H4 (cell line): Measurements from ENCODE around the gene PANK1. TPM values are rescaled to one million over a fixed set of nuclear protein-coding genes. Genes with fewer than 3 reads are reported as not detected.

Experiments
- DNase-seq: peaks from one replicate; pipeline ENCODE4 v3.0.0-alpha.2; 2015; ENCODE audit warnings: low spot score
- total RNA-seq: library from RNA; depleted of rRNA; stranded (reverse); fragments of >200 nt; shearing (Covaris generic); gene quantifications from 2 replicates; pipeline ENCODE4 v1.2.3, GENCODE V29; 2014; rRNA removed

Gene PANK1
- 6.5 and 9.7 TPM in 2 replicates for total RNA-seq

DNA sequence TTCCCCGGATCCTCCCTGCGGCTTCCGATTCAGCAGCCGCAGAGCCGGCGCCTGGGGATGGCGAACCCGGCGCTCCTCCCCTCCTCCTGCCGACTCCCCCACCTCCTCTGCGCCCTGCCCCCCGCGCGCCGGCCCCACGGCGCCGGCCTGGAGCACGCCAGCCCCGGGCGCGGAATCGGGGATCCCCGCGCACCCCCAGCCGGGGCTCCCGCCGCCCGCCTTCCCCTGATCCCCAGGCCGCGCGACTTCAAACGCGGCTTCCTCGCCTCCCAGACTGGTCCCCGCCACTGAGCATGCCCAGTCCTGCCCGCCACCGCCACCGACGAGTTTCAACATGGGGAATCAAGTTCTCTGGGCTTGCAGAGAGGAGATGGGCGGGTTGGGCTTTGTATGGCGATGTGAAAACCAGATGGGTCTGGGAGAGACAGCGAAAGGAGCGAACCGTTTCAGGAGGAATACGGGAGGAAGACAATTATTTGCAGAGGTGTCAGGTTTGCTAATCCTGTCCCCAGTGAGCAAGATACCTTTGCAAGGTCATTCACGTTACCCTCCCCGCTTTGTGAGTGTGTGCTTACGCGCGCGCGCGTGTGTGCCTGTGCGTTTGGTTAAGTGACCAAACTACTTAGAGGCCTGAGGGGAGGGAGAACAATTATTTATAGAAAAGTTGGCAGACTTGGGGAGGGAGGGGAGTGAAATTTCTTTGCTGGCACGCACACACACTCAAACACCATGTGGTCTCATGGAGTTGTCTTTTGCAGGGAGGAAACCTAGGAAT lies at the start of gene PANK1:
TSS of gene PANK1 (minus strand) at position 276 of the 775 bp plus-strand sequence. CDS start 351 bp downstream, outside the sequence.
- DNase-seq: peak; percentile 69

DNA sequence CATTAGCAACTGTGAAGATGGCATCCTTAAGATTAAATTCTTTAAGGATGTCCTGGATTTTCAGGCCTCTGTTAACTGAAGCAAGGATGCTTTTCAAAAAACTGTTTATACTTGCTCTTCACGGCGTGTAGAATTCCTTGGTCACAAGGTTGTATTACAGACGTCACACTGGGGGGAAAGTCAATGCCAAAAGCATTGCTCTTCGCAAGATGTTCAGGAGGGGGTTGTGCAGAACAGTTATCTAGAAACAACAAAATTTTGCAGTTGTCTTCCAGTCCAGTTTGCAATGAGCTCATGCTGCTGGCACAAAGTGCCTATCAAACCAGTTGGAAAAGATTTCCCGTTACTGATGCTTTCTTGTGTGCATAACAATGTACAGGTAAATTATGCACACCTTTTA lies 48.1 kb upstream of the PANK1 start:
- DNase-seq: no peak

- DNase-seq: no peak
These were observed 47.4 kb upstream of the PANK1 start for GRCh38 chr10:89692416-89692815.

DNA sequence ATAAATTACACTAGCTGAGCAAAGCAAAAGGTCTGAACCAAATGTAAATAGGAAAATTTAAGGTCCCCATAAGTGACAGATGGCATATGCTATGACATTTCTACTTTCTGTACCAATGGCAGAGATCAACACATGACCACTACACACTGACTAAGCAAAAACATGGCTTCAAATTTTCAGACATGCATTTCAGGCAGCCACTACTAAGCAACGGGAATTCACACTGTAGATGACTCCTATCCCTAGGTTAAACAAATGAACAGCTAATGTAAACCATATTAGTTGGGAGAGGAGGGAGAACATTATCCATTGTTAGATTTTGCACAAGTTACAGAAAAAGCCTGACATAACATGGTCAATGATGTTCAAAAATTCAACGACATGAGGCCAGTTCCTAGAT lies 45.0 kb upstream of the PANK1 start:
- DNase-seq: no peak

DNA sequence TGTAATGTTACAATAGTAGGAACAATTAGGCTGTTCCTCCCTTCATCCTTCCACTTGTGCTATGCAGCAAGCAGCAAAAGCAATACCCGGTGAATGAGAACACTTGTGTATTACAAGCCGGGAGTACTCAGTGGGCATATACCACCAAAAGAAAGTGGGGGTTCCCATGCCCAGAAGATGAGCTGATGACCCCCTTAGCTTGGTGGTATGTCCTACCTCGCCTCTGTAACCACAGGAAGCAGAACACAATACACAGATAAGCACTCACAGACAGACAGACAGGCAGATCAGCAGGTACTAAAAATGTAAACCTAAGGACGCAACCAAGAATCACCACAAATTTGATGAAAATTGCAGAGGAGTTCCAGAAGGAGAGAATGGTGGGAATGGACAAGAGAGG lies 40.9 kb upstream of the PANK1 start:
- no peak for DNase-seq

GRCh38 chr10:89684604-89685003 lies 39.6 kb upstream of the PANK1 start:
- DNase-seq: no peak

DNA sequence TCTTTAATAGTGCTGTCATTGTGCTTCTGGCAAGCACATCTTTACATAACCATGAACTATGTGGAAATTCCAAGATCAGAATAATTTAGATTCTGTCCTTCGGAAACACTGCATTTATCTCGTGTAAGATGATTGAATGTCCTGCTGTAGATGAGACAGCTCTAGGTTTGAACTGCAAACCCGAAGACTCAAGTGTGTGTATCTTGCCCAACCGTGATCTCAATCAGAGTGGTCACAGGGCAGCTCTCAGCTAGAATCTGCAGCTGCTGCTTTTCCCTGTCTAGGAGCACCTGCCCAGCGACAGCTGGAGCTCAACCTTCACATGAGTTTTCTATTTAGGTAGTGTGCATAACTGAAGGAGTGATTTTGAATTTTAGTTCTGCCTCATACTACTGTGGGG lies 38.8 kb upstream of the PANK1 start:
- no peak for DNase-seq

DNA sequence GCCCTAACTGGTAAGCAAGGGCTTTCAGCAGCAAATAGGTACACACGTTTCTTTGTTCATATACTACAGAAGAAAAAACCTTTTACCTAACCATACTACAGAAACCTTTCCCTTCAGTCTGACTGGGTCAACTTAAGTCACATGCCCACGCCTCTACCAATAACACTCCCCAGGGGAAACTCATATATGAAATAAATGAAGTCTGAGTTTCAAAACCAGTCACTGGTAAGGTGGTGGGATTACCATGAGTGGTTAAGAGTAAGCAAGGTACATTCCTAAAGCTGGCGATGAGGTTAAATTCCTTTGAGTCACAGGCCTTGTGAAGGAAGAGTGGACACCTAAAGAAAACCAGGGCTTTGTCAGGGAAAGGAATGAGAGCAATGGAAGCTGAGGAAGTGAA lies 34.9 kb upstream of the PANK1 start:
- no peak for DNase-seq

GRCh38 chr10:89677341-89677740 lies 32.3 kb upstream of the PANK1 start:
- DNase-seq: no peak

DNA sequence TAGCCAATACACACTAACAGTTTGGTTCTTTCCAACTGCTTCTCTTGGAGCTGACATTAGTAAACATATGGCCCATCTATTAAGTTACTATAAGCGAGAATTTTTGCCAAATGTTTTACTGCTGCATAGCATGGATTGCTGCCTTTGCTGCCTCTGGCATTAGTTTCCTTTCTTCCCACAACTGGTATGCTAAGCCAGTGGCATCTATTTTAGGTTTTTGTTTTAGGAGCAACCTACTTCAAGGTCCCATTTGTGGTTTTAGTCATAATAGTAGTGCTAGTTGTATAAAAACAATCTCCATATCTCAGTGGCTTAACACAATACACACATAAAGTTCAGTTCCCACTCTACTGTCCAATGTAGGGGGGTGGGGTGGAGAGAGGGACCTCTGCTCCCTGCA lies 25.9 kb upstream of the PANK1 start:
- no peak for DNase-seq

DNA sequence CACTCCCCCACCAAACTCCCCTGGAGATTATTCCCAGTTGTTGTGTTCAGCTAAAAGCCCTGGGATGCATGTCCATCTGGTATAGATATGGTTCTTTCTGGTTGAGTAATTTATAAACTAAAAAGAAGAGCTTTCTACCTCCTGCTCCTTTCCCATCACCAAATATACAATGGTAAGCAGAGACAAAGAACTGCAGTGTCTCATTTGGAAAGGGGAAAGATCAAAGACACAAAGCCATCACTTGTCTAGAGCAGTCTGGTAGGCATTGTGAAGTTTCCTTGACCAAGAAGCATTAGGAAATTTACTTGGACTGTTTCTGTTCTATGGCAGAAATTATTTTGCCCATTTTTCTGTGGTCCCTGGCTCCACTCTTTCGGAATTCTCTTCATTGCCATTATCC lies 24.9 kb upstream of the PANK1 start:
- no peak for DNase-seq

DNA sequence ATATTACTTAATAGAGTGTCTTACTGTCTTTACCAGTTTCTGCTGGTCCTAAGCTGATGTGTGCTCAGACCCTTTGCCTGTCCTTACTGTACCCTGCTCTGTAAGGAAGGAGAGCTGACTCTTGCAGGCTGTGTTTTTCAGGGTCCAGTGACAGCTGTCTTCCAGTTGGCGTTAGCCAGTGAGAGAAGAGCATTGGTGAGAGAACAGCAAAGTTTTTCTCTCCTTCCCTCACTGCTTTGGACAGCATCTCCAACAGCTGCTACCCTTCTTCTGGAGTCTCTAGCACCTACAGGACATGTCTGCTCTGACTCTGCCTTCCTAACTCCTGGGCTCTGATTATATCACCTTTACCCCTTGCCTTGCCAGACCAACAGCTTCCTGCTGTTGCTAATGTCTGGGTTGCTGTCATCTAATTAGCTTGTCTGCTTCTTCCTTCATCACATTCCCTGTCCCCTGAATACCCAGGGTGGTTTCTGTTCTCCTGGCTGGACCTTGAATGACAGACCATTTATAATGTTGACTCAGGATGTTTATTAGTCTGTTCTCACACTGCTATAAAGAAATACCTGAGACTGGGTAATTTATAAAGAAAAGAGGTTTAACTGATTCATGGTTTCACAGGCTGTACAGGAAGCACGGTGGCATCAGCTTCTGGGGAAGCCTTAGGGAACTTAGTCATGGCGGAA lies 23.5 kb upstream of the PANK1 start:
- DNase-seq: no peak

DNA sequence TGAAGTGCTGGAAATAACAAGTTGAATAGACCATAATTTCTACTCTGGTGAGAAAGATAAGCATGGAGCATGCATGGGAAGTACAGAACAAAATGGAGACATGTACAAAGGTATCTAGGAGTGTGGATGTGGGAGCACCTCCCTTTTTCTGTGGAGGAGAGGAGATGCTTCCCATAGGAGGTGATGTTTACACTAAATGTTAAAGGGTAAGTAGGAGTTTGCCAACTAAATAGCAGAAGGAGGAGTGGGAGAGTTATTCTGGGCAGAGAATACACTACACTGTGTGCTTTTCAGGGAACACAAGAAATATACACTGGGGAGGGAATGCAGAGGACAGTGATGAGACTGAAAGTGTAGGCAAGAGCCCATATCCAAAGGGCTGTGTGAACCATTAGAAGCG lies 21.1 kb upstream of the PANK1 start:
- no peak for DNase-seq

- DNase-seq: no peak
These were observed 20.3 kb upstream of the PANK1 start for GRCh38 chr10:89665302-89665701.

GRCh38 chr10:89664203-89664602 lies 19.2 kb upstream of the PANK1 start:
- no peak for DNase-seq

- DNase-seq: no peak
These were observed 18.1 kb upstream of the PANK1 start for GRCh38 chr10:89663144-89663543.

DNA sequence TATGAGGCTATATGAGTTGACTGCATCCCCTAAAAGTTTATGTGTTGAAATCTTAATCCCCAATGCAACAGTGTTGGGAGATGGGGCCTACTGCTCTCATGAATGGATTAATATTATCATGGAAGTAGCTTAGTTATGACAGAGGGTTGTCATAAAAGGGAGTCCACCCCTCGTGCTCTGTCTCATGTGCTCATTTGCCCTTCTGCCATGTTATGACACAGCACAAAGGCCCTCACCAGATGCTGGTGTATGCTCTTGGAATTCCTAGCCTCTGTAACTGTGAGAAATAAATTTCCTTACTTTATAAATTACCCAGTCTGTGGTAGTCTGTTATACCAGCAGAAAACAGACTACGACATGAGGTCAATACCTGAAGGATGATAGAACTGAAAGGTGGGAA lies 17.6 kb upstream of the PANK1 start:
- DNase-seq: no peak

- DNase-seq: no peak
These were observed 14.4 kb upstream of the PANK1 start for GRCh38 chr10:89659143-89660131.

GRCh38 chr10:89657302-89657701 lies 12.3 kb upstream of the PANK1 start:
- DNase-seq: no peak

DNA sequence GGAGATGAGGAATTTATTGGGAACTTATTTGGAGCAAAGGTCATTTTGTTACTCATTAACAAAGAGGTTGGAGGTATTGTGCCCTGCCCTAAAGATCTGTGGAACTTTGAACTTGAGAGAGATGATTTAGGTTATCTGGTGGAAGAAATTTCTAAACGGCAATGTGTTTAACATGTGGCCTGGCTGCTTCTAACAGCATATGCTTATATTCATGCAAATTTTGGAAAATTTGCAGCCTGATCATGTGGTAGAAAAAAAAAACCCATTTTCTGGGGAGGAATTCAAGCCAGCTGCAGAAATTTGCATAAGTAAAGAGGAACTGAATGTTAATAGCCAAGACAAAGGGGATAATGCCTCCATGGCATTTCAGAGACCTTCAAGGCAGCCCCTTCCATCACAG lies 10.7 kb upstream of the PANK1 start:
- no peak for DNase-seq

DNA sequence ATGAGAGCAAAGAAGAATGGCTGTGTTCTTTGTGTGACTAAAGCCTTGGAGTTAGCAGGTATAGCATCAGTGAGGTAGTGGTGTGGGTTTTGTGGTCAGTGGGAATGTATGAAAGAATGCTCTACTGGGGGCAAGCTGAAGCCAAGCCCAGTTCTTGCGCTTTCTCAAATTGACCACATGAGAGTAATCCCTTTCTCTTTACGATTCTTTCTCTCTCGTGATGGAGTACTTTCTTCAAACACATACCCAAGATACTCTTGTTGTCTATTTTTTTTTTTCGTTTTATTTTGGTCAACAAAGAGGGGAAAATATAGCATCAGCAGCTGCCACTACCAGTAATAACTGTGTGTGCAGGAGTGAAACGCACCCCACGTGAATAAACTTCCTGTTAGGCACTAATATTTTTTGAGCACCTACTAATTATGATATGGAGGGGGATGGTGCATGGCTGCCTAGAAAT lies 8.4 kb upstream of the PANK1 start:
- DNase-seq: peak; percentile 75

DNA sequence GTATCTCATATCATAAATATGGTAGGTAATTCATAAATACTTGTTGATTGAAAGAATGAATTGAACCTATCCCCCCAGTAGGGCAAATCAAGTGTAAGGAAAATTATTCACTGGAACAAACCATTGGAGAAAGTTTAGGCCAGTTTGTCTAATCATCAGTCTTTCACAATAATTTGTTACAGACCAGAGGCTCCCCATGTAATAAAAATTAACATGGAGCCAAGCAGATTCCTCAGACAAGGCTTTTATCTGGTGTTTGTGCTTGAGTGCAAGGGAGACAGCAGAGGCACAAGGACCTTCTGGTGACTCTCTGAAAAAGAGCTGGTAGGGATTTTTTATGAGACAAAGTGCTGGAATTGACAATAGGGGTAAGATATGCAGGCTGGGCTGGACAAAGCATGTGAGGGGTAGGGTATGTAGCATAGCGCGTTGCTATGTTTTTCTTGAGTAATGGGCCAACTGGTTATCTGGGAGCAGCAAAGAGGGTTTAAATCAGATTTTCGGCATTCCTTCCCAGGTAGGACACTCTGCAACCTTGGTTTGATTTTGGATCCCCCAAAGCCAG lies 7.8 kb upstream of the PANK1 start:
- no peak for DNase-seq
